RWPE2 (cell line): ENCODE data around the gene TAL2.
A peak's percentile ranks its signal among the peaks of the same experiment; 100 is the strongest.

ENCODE experiments used
- ATAC-seq: fragments of 200-7000 bp; cut with Tn5 transposase; 3 replicates; pipeline ENCODE4 v1.9.1; 2021; ENCODE audit warnings: low read depth
- DNase-seq: peaks from one replicate; pipeline ENCODE4 v3.0.0-alpha.2; 2020; ENCODE audit warnings: low spot score
- H3K27ac ChIP-seq: fragments of 450-650 bp; 2 replicates; pipeline ENCODE4 v1.5.1; 2017; ENCODE audit warnings: mild to moderate bottlenecking; ENCODE audit not compliant: poor library complexity, severe bottlenecking
- H3K27me3 ChIP-seq: fragments of 250-450 bp; sonication (Bioruptor Pico); 2 replicates; pipeline ENCODE4 v1.5.1; 2021; ENCODE audit warnings: mild to moderate bottlenecking, moderate library complexity; ENCODE audit not compliant: insufficient read depth, poor library complexity, severe bottlenecking
- H3K36me3 ChIP-seq: fragments of 250-450 bp; sonication (Bioruptor Pico); 2 replicates; pipeline ENCODE4 v1.5.1; 2020; ENCODE audit warnings: low read depth, mild to moderate bottlenecking, moderate library complexity
- H3K4me1 ChIP-seq: fragments of 250-450 bp; sonication (Bioruptor Pico); 2 replicates; pipeline ENCODE4 v1.5.1; 2021; ENCODE audit warnings: mild to moderate bottlenecking, moderate library complexity; ENCODE audit not compliant: insufficient read depth, poor library complexity, severe bottlenecking
- H3K4me3 ChIP-seq: fragments of 250-450 bp; sonication (Bioruptor Pico); 2 replicates; pipeline ENCODE4 v1.5.1; 2021; ENCODE audit warnings: mild to moderate bottlenecking, moderate library complexity; ENCODE audit not compliant: severe bottlenecking
- H3K9me3 ChIP-seq: fragments of 250-450 bp; sonication (Bioruptor Pico); 2 replicates; pipeline ENCODE4 v1.5.1; 2021; ENCODE audit warnings: mild to moderate bottlenecking, moderate library complexity; ENCODE audit not compliant: severe bottlenecking
- TF ChIP-seq, protein P1 (sequence below): fragments of 450-650 bp; IDR thresholded peaks from one replicate; pipeline ENCODE4 v1.5.1; 2017; ENCODE audit warnings: mild to moderate bottlenecking, moderate library complexity; ENCODE audit not compliant: poor library complexity, severe bottlenecking

TAL2 gene

DNA sequence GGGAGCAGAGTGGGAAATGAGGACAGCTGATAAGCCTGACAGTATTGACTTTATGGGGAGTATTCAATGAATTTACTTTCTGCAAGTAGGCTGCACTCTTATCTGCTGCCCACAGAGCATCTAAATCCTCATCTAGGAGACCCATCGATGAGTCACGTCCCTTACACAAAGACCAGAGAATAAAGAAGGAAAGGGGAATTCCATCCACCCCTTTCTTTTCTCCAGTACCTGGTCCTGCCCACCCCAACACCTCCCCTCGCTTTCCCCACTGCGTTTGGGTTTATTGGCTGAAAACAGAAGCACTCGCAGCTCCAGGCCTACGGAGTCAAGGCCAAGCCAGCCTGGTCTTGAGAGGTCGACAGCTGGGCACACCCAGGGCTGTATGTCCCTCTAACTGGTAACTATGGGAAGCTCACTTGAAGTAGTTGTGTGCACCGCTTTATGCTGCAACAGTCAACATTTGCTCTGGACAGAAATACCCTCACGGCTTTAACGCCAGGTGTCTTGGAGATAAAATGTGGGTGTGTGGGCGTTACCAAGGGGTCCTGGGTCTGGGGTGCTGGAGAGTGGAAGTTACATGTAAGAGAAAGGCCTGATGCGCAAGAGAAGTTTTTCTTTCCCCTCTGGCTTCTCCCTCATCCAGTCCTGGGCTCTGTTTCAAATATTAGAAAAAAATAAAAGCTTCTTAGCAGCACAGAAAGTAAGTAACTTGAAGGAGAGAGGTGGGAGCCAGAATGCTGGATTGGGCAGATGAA lies 14.5 kb upstream of the TAL2 start:
- Histone ChIP-seq H3K4me1 (no peaks in the 10 kb centered on the region), H3K9me3 (no peaks in the 10 kb centered on the region), H3K36me3 (no peaks in the 10 kb centered on the region), H3K27me3 (peaks cover 4% of the 10 kb centered on the region), H3K27ac (no peak overlapping the region), H3K4me3 (no peak overlapping the region)
- no peak for DNase-seq
- ATAC-seq, result no peak; the same call in 2 of the 3 replicates
- TF ChIP-seq, protein P1, sequence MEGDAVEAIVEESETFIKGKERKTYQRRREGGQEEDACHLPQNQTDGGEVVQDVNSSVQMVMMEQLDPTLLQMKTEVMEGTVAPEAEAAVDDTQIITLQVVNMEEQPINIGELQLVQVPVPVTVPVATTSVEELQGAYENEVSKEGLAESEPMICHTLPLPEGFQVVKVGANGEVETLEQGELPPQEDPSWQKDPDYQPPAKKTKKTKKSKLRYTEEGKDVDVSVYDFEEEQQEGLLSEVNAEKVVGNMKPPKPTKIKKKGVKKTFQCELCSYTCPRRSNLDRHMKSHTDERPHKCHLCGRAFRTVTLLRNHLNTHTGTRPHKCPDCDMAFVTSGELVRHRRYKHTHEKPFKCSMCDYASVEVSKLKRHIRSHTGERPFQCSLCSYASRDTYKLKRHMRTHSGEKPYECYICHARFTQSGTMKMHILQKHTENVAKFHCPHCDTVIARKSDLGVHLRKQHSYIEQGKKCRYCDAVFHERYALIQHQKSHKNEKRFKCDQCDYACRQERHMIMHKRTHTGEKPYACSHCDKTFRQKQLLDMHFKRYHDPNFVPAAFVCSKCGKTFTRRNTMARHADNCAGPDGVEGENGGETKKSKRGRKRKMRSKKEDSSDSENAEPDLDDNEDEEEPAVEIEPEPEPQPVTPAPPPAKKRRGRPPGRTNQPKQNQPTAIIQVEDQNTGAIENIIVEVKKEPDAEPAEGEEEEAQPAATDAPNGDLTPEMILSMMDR, result no peak

DNA sequence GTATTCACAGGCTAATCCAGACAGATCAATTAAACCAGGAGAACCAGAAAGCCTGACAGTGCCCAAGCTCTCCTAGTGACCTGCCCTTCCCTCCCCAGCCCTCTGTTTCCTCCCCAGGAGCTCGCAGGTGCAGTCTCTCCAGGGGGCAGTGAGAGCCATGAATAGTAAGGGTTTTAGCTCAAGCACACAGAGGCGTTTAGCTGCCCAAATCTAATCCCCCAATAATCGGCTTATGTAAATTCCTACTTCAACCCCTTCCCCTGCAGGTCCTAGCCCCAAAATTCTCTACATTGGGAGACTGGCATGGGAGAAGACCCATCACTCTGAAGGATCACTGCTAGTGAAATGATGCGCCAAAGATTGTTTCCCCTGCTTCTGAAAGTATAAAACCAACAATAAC lies 10.5 kb upstream of the TAL2 start:
- no peaks in the 10 kb centered on the region for H3K9me3 ChIP-seq
- no peak for DNase-seq

GRCh38 chr9:105656131-105656921 lies 5.9 kb upstream of the TAL2 start:
- Histone ChIP-seq H3K36me3 (no peaks in the 10 kb centered on the region), H3K27me3 (peaks cover 17% of the 10 kb centered on the region), H3K27ac (no peak overlapping the region), H3K4me3 (peak overlapping the region; percentile 25), H3K4me1 (no peaks in the 10 kb centered on the region), H3K9me3 (no peaks in the 10 kb centered on the region)
- TF ChIP-seq, protein P1, result peak; percentile 29
- ATAC-seq, result peak; percentile 65
- DNase-seq, result no peak

More for the DNA sequence above, 10.5 kb upstream of the TAL2 start:
- no peak overlapping the region for H3K4me3 ChIP-seq
- no peaks in the 10 kb centered on the region for H3K36me3 ChIP-seq
- no peak overlapping the region for H3K27ac ChIP-seq
- no peak for ATAC-seq
- H3K27me3 ChIP-seq, result peaks cover 17% of the 10 kb centered on the region
- H3K4me1 ChIP-seq, result no peaks in the 10 kb centered on the region
- TF ChIP-seq, protein P1, result no peak

DNA sequence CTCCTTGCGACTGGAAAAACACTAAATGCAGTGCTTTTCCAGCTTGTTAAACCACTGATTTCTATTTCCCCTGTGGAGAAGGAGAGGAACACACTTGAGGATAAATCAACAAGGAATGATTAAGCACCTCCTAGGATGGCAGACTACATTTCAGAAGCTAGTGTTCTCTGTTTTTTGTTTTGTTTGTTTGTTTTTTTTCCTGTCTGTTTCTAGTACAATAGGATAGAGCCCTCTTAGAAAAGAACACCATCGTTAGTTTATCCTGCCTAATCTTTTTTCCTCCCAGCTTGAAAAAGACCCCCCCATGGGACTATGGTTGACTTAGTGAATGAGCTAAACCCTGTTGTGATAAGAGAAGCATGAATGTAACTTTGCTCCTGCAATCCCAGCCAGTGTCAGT lies 3.9 kb upstream of the TAL2 start:
- DNase-seq (no peak), ATAC-seq (no peak)
- TF ChIP-seq, protein P1, result no peak
- no peak overlapping the region for H3K4me3 ChIP-seq
- H3K36me3 ChIP-seq, result no peaks in the 10 kb centered on the region
- no peaks in the 10 kb centered on the region for H3K4me1 ChIP-seq
- peaks cover 17% of the 10 kb centered on the region for H3K27me3 ChIP-seq
- H3K27ac ChIP-seq, result no peak overlapping the region
- H3K9me3 ChIP-seq, result no peaks in the 10 kb centered on the region

DNA sequence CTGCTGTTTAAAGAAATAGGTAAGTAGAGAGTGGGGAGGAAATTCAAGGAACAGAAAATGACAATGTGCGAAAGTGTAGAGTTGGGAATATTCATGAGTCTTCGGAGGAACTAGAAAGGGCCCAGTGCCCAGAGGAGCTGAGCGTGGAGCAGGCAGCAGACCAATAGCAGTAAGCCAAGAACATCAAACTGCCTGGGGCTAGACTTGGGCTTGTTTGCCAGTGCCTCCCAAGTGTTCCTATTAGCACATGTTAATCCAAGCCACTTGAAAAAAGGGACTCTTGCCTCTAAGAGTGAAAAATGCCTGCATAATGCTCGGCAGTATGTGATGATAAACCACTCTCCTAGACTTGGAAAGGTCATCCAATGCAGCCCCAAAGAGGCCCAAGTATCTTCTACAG lies 1.2 kb upstream of the TAL2 start:
- no peaks in the 10 kb centered on the region for H3K4me1 ChIP-seq
- no peak overlapping the region for H3K4me3 ChIP-seq
- H3K9me3 ChIP-seq, result no peaks in the 10 kb centered on the region
- peaks cover 9% of the 10 kb centered on the region for H3K27me3 ChIP-seq
- no peak for DNase-seq
- H3K27ac ChIP-seq, result no peak overlapping the region
- TF ChIP-seq, protein P1, result no peak
- ATAC-seq, result no peak
- no peaks in the 10 kb centered on the region for H3K36me3 ChIP-seq
